ENCODE data around the gene PPP2R3B. TPM values are rescaled to one million over a fixed set of nuclear protein-coding genes. Genes with fewer than 3 reads are reported as not detected.

Gene PPP2R3B
- total RNA-seq, 1 donor from 2014 or later: 30.3 TPM

- no peak overlapping the region for H2AFZ ChIP-seq (replicated peaks)
- TF ChIP-seq EZH2 (IDR thresholded peaks at IDR 0.05) (no peak), CTCF (IDR thresholded peaks at IDR 0.05) (no peak), EZH2phosphoT487 (IDR thresholded peaks at IDR 0.05) (no peak)
- Mint-ChIP-seq H3K36me3 (peaks cover 30% of the 10 kb centered on the region), H3K4me3 (no peak overlapping the region), H3K27ac (no peak overlapping the region), H3K4me1 (no peaks in the 10 kb centered on the region), H3K27me3 (ENCODE audit: insufficient read depth, low read depth) (peaks cover 2% of the 10 kb centered on the region), H3K9me3 (peaks cover 22% of the 10 kb centered on the region)
- H3K79me2 ChIP-seq (ENCODE audit: low read depth): no peaks in the 10 kb centered on the region
- H3K9me3 ChIP-seq (ENCODE audit: low read depth): no peaks in the 10 kb centered on the region
- no peaks in the 10 kb centered on the region for H3K36me3 ChIP-seq
- H3F3A ChIP-seq (ENCODE audit: low read depth): no peaks in the 10 kb centered on the region
- no peak overlapping the region for H3K4me2 ChIP-seq
- DNase-seq (ENCODE audit: low spot score): no peak
- H3K4me1 ChIP-seq: peaks cover 7% of the 10 kb centered on the region
- no peak overlapping the region for H3K9ac ChIP-seq
- peaks cover 11% of the 10 kb centered on the region for H3K27me3 ChIP-seq
- H3K4me3 ChIP-seq: no peak overlapping the region
- H3K27ac ChIP-seq: no peak overlapping the region
- H4K20me1 ChIP-seq (ENCODE audit: low read depth): no peaks in the 10 kb centered on the region
Measured at GRCh38 chrX:335758-336155, 51.0 kb downstream of the PPP2R3B start.

- no peak overlapping the region for H2AFZ ChIP-seq (replicated peaks)
- H3K4me3 ChIP-seq: no peak overlapping the region
- peaks cover 2% of the 10 kb centered on the region for H3K27me3 Mint-ChIP-seq (ENCODE audit: insufficient read depth, low read depth)
- peak overlapping the region; percentile 52 for H3K4me3 Mint-ChIP-seq
- H3F3A ChIP-seq (ENCODE audit: low read depth): no peaks in the 10 kb centered on the region
- no peaks in the 10 kb centered on the region for H3K36me3 ChIP-seq
- H3K9ac ChIP-seq: no peak overlapping the region
- peaks cover 7% of the 10 kb centered on the region for H3K4me1 ChIP-seq
- H4K20me1 ChIP-seq (ENCODE audit: low read depth): no peaks in the 10 kb centered on the region
- H3K27me3 ChIP-seq: peaks cover 16% of the 10 kb centered on the region
- H3K9me3 Mint-ChIP-seq: peaks cover 20% of the 10 kb centered on the region
- no peak overlapping the region for H3K4me2 ChIP-seq
- DNase-seq (ENCODE audit: low spot score): no peak
- H3K36me3 Mint-ChIP-seq: peaks cover 28% of the 10 kb centered on the region
- no peaks in the 10 kb centered on the region for H3K9me3 ChIP-seq (ENCODE audit: low read depth)
- TF ChIP-seq CTCF (IDR thresholded peaks at IDR 0.05) (no peak), EZH2phosphoT487 (IDR thresholded peaks at IDR 0.05) (no peak), EZH2 (IDR thresholded peaks at IDR 0.05) (no peak)
- no peaks in the 10 kb centered on the region for H3K4me1 Mint-ChIP-seq
- no peak overlapping the region for H3K27ac ChIP-seq
- no peak overlapping the region for H3K27ac Mint-ChIP-seq
- no peaks in the 10 kb centered on the region for H3K79me2 ChIP-seq (ENCODE audit: low read depth)
Measured at GRCh38 chrX:334971-335757, 51.5 kb downstream of the PPP2R3B start.

GRCh38 chrX:334331-334891 is 52.3 kb downstream of the PPP2R3B start:
- H3K4me2 ChIP-seq: no peak overlapping the region
- DNase-seq (ENCODE audit: low spot score): no peak
- H3K36me3 ChIP-seq: no peaks in the 10 kb centered on the region
- no peak overlapping the region for H3K4me3 Mint-ChIP-seq
- no peak overlapping the region for H3K27ac Mint-ChIP-seq
- H3K9ac ChIP-seq: no peak overlapping the region
- H3K27ac ChIP-seq: no peak overlapping the region
- no peaks in the 10 kb centered on the region for H3K9me3 ChIP-seq (ENCODE audit: low read depth)
- no peak overlapping the region for H2AFZ ChIP-seq (replicated peaks)
- H3K27me3 Mint-ChIP-seq (ENCODE audit: insufficient read depth, low read depth): peaks cover 3% of the 10 kb centered on the region
- peaks cover 16% of the 10 kb centered on the region for H3K27me3 ChIP-seq
- H4K20me1 ChIP-seq (ENCODE audit: low read depth): no peaks in the 10 kb centered on the region
- H3K36me3 Mint-ChIP-seq: peaks cover 28% of the 10 kb centered on the region
- no peak overlapping the region for H3K4me3 ChIP-seq
- TF ChIP-seq EZH2phosphoT487 (IDR thresholded peaks at IDR 0.05) (no peak), CTCF (IDR thresholded peaks at IDR 0.05) (no peak), EZH2 (IDR thresholded peaks at IDR 0.05) (no peak)
- H3F3A ChIP-seq (ENCODE audit: low read depth): no peaks in the 10 kb centered on the region
- H3K4me1 Mint-ChIP-seq: no peaks in the 10 kb centered on the region
- H3K4me1 ChIP-seq: peaks cover 7% of the 10 kb centered on the region
- peaks cover 21% of the 10 kb centered on the region for H3K9me3 Mint-ChIP-seq
- H3K79me2 ChIP-seq (ENCODE audit: low read depth): no peaks in the 10 kb centered on the region
